ENCODE measurements around the gene TENM3.

Gene TENM3

DNA sequence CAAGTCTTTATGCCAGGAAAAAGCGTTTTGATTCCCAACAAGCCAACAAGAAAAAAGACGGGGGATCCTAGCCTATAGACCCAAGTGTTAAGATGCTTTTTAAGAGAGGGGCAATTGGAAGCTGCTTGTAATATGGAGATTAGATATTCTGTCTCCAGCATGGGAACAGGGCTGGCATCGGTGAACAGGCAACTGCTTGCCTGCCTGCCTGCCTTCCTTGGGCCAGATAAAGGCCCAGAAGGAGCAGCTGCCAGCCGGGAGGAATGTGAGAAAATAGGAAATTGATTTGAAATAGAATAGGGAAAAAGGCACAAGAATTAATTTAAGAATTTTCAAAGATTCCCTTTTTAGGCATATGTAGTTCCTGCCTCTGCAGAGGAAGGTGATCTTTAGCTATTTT is 192.2 kb downstream of the TENM3 start:
- TF ChIP-seq MYC (IDR thresholded peaks at IDR 0.05; ENCODE audit: low read depth, low read length): no peak
- TF ChIP-seq, protein P1, sequence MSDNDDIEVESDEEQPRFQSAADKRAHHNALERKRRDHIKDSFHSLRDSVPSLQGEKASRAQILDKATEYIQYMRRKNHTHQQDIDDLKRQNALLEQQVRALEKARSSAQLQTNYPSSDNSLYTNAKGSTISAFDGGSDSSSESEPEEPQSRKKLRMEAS (IDR thresholded peaks at IDR 0.05; ENCODE audit: low read depth, low read length): no peak
- DNase-seq (ENCODE audit: low read depth): no peak
- no peak overlapping the region for H3K4me3 ChIP-seq (ENCODE audit: low read depth, low read length)

DNA sequence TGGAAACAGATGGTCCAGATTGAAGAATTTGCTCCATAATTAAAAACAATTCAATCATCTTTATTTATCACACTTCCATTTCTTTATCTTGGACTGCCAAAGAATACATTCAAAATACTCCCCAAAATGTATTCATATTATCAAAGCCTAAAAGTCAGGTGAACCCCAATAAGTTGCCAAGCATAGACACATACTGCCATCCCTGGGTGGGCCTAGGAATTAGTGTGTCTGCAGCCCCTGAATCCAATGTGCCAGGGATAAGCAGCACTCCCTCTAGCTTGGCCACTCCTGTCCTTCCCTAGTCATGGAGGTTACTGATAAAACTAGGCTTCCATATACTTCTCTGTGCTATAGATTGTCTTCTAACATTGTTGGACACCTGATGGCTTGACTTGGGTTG is 199.9 kb downstream of the TENM3 start:
- no peak overlapping the region for H3K4me3 ChIP-seq (ENCODE audit: low read depth, low read length)
- no peak for DNase-seq (ENCODE audit: low read depth)
- TF ChIP-seq, protein P2, sequence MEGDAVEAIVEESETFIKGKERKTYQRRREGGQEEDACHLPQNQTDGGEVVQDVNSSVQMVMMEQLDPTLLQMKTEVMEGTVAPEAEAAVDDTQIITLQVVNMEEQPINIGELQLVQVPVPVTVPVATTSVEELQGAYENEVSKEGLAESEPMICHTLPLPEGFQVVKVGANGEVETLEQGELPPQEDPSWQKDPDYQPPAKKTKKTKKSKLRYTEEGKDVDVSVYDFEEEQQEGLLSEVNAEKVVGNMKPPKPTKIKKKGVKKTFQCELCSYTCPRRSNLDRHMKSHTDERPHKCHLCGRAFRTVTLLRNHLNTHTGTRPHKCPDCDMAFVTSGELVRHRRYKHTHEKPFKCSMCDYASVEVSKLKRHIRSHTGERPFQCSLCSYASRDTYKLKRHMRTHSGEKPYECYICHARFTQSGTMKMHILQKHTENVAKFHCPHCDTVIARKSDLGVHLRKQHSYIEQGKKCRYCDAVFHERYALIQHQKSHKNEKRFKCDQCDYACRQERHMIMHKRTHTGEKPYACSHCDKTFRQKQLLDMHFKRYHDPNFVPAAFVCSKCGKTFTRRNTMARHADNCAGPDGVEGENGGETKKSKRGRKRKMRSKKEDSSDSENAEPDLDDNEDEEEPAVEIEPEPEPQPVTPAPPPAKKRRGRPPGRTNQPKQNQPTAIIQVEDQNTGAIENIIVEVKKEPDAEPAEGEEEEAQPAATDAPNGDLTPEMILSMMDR (IDR thresholded peaks at IDR 0.05; ENCODE audit: low read depth, low read length): no peak
- TF ChIP-seq, protein P1 (IDR thresholded peaks at IDR 0.05; ENCODE audit: low read depth, low read length): no peak
- TF ChIP-seq POLR2A (IDR thresholded peaks at IDR 0.05; ENCODE audit: extremely low read depth, insufficient read length): no peak
- no peak for TF ChIP-seq MYC (IDR thresholded peaks at IDR 0.05; ENCODE audit: low read depth, low read length)

DNA sequence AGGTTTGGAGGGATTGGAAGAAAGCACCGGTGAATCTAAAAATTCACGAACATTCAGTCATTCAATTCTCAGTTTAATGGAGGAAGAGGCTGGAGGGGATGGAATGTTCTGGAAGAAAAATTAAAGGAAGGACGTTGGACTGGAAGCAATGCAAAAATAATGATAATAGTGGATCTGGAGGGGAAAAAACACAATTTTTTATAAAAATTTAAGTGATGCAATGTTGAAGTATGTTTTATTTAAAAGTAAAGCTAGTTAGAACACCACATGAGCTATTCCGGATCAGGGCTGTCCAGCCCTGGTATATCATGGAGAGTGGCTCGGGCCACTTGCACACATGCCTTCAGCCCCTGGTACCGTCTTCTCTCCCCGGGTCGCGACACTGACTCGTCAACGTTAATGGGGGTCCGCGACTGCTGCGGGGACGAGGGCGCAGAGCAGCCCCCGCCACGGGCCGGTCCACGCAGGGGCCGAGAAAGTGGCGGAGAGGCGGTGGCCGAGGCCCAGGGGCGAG is 204.6 kb downstream of the TENM3 start:
- TF ChIP-seq, protein P2 (IDR thresholded peaks at IDR 0.05; ENCODE audit: low read depth, low read length): no peak
- TF ChIP-seq POLR2A (IDR thresholded peaks at IDR 0.05; ENCODE audit: extremely low read depth, insufficient read length) (no peak), MYC (IDR thresholded peaks at IDR 0.05; ENCODE audit: low read depth, low read length) (no peak)
- TF ChIP-seq, protein P1 (IDR thresholded peaks at IDR 0.05; ENCODE audit: low read depth, low read length): no peak
- no peak overlapping the region for H3K4me3 ChIP-seq (ENCODE audit: low read depth, low read length)
- DNase-seq (ENCODE audit: low read depth): no peak

DNA sequence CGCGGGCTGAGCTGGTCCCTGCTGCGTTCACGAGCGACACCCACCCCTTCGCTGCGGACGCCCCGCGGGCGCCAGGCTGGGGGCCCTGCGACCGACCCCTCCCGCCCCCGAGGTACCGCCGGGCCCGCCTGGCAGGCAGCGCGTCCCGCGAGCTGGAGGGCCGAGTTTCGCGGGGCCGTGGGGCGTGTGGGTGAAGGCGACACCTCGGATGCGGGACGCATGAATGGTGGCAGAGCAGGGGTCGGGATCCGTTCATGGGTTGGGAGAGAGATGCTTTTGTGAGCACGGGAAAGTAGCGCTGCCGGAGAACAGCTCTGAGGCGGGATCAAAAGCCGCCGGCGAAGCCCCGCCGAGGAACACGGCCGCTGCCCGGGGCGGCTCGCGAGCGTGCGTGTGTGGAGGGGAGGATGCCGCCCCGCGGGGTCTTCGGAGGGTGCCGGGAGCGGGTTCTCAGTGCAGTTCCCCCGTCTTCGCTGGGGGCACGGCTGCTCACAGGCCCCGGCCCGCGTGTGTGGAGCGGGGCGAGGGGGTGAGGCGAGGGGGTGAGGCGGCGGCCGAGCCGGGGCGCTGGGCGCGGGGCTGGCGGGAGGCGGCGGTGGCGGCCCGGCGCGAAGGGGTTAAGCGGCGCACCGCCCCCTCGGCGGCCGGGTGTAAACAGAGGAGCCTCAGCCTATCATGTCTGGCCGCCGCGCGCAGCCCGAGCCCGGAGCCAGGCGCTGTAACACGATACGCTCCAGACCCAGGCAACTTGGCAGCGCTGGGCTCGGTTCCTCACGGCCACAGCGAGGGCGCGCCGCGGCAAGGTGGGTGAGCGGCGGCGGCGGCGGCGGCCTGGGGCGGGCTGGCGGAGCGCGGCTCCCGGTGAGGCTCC is 205.3 kb downstream of the TENM3 start:
- H3K4me3 ChIP-seq (ENCODE audit: low read depth, low read length): no peak overlapping the region
- TF ChIP-seq, protein P2 (IDR thresholded peaks at IDR 0.05; ENCODE audit: low read depth, low read length): no peak
- TF ChIP-seq, protein P1 (IDR thresholded peaks at IDR 0.05; ENCODE audit: low read depth, low read length): no peak
- TF ChIP-seq MYC (IDR thresholded peaks at IDR 0.05; ENCODE audit: low read depth, low read length) (no peak), POLR2A (IDR thresholded peaks at IDR 0.05; ENCODE audit: extremely low read depth, insufficient read length) (no peak)
- no peak for DNase-seq (ENCODE audit: low read depth)

DNA sequence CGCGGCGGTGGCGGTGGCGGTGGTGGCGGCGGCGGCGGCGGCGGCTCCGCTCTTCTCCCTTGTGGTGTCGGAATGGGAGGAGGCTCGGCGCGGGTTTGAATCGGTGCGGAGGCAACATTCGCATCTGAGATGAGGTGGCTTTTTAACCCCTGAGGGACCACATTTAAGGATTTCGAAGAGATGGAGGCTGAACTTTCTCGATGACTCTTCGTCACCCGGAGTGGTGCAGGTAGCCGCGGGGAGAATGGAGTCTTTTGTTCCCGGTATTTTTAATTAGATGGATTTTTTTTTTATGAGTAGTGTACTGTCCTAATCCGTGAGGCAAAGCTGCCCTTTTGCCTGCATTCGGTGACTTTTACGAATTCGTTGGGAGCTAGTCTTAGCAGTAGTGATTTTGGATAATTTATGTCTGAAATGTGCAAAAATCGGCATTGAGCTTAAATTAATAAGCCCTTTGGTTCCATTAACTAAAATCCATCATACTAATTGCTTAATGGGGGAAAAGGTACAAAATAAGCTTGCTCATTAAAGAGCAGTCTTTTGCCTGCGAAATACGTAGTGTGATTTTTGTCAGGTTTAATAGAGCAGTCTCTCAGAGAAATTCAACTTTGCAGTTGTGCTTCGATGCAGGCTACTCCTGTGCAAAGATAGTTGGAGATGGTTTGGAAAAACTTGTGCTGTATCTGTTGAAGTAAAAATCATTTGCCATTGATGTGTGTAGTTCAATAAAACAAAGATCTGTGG is 206.2 kb downstream of the TENM3 start:
- TF ChIP-seq POLR2A (IDR thresholded peaks at IDR 0.05; ENCODE audit: extremely low read depth, insufficient read length) (no peak), MYC (IDR thresholded peaks at IDR 0.05; ENCODE audit: low read depth, low read length) (no peak)
- TF ChIP-seq, protein P2 (IDR thresholded peaks at IDR 0.05; ENCODE audit: low read depth, low read length): no peak
- TF ChIP-seq, protein P1 (IDR thresholded peaks at IDR 0.05; ENCODE audit: low read depth, low read length): no peak
- H3K4me3 ChIP-seq (ENCODE audit: low read depth, low read length): no peak overlapping the region
- no peak for DNase-seq (ENCODE audit: low read depth)
